Esophagus squamous epithelium (tissue), 4 donors: ENCODE data around the gene CRYBG2.

Experiments used
- CTCF ChIP-seq, 6 experiments: fragments of 450-650 bp in 4 of 6; fragments of 200-600 bp in 2 of 6; sonication (generic) in 2 of 6; IDR thresholded peaks; one replicate each; pipeline ENCODE4 v1.5.1; 2016 to 2019; ENCODE audit warnings: antibody characterized with exemption in 6 of 6, mild to moderate bottlenecking in 4 of 6, moderate library complexity in 4 of 6
- POLR2A ChIP-seq, 4 donors: fragments of 450-650 bp; IDR thresholded peaks; one replicate each; pipeline ENCODE4 v1.6.1; 2017; ENCODE audit warnings: antibody characterized with exemption in 4 of 4, mild to moderate bottlenecking in 4 of 4, moderate library complexity in 3 of 4

DNA sequence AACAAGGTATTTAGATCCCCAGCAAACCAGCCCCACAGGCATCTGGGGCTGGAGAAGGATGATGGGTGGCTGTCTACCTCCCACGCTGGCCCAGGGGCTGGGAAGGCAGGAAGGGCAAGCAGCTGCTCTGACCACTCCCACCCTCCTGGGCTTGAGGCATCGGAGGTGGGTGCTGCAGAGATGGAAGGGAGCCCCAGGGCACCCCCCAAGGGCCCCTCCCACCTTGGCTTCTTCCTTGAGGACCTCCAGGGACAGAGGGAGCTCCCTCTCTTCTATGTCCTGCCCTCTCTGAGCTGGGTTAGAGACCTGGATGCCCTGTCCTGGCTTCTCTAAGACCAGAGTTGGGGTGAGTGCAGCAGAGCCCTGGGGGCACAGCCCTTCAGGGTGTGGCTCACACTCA is 33.0 kb downstream of the CRYBG2 start:
- TF ChIP-seq CTCF (IDR thresholded peaks at IDR 0.05) (no peak), POLR2A (IDR thresholded peaks at IDR 0.05) (no peak)
